Stimulated activated CD4-positive, alpha-beta T cell treated with anti-CD3 and anti-CD28 coated beads, Interleukin-4, amount 100 ng/mL, for 4 hours (primary cell): Measurements from ENCODE around the gene CTNND2.
"Not testable (repeated sequence)": the region's sequence is repeated elsewhere in the genome, so short reads cannot be mapped to it uniquely, and the experiment has no call there.

Source experiments
- DNase-seq, 2 experiments: peaks; one replicate each; pipeline ENCODE4 v3.0.0-alpha.2; 2020

Gene CTNND2

DNA sequence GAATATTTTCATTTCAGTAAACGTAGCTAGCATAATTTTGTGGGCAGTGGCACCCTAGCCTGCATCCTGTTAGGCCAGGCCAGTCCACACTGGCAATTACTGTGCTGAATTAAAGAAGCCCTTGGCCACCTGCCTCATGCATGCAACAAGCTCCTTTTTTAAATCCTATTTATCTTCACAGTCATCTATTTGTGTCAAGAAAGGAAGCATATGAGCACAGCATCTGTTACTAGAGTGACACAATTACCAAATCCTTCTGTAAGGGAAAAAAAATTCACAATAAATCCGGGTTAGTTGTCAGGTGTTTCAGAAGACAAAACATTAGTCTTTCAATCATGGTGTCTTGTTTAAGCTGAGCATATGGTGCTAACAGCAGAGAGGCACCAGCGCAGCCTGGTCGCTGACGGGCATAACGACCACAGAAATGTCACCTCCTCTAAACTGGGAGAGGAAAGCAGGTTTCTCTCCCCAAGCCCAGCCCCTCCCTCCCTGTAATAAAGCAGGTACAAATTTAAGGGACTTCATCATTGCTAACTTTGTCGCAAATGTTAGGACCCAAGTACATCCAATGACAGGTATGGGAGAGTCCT, 520.6 kb downstream of the CTNND2 start:
- DNase-seq: no peak

DNA sequence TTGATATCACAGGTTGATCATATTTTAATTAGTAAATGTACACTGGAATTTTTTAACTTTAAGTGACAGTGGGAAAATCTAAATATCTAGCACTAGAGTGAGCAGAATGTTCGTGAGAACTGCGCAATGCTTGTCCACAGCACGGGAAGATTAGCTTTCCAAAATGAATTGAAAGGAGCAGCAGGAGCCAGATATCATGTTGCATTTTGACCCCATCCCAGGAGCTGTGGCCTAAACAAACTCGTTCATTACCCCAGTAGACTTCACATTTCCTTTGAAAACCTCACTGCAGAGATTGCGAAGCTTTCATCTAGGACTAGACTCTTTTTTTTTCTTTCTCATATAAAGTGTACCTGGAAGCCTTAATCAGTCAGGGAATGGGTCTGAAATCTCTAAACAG, 525.8 kb downstream of the CTNND2 start:
- no peak for DNase-seq

DNA sequence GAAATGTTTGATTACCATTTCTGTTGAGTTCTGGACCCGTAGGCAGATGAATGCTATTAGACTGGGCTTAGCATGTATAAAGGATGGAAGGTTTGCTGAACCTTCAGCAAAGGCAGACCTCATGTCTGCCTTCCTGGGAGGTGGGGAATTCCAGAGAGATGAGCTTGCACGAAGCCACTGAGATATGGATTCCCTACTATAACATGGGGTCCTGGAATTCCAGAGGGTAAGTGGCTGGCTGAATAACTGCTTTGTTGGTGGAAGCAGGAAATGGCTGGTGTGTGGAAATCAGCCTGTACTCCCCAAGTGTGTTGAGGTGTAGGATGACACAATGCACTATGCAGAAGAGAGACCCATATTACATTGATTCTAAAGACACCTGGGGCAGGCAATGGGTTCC, 526.4 kb downstream of the CTNND2 start:
- no peak for DNase-seq

DNA sequence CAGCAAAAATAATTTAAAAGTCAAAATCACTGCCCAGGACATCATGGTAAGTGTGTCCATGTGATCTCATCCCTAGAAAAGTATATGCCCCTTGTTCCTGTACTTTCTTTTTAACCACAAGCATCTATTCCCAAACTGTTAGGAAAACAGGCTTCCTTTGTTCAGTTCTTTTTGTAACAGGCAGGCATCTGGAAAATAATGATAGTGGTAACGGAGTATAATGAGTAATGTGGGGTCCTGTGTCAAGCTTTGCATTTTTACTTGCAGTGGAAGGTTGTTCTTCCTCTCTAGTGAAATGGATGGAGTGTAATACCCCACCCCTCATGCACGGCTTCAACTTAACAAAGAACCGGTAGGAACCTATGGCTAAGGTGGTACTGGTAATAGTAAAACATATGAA, 532.1 kb downstream of the CTNND2 start:
- no peak for DNase-seq

DNA sequence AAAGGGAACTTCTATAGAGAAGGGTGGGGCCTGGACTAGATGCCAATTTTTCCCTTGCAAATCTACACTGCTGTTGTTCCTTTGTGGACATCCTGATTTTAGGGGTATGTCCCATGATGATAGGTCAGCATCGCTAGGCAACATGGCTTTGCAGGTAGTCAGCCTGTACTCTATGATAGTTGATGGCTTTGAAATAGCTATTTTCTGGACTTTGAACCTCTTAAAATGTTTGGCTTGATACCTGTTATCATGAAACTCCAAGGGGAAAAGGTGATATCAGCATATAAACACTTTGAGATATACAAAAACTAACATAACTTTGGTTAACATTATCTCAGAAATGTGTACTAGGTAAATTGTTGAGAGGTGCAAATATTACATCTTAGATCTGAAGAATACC, 533.2 kb downstream of the CTNND2 start:
- no peak for DNase-seq

DNA sequence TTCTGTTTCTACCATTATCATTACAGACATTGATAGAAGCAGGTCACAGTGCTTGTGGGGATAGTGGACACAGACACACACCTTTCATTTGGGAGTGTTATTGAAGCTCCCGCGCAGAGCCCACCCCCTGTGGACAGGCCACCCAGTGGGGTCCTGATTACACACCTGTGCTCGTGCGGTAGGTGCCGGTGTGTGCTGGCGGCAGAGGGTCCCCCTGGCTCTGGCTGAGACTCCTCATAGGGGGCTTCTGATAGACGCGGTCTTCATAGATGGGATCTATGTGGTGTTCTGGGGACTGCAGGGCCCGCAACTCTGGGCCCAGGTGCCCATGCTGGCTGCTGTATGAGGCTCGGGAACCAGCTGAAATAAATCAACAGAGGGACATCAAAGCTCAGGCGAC, 539.7 kb downstream of the CTNND2 start:
- no peak for DNase-seq

DNA sequence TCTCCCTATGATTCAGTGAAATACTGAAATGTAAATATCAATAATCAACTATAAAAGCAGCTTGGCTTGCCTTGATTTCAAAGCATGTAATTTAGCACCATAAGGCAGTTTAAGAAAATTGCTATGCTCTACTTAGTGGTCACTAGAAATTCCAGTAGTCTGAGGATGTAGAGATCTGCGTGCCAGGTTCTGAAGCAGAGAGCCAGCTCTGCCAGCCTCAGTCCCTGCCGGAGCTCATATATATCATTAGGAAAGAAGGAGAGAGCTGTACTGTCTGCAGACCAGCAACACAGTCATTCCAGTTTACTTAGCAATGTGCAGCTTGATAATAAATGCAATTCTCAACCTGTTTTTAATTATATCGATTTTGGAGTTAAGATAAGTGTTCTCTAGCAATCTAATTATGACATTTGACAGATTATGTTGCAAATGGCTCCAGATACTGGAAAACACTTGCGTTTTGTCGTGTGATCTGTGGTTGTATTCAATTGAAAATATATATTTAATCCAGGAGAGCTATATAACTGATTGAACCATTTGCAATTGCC, 540.5 kb downstream of the CTNND2 start:
- DNase-seq: no peak

DNA sequence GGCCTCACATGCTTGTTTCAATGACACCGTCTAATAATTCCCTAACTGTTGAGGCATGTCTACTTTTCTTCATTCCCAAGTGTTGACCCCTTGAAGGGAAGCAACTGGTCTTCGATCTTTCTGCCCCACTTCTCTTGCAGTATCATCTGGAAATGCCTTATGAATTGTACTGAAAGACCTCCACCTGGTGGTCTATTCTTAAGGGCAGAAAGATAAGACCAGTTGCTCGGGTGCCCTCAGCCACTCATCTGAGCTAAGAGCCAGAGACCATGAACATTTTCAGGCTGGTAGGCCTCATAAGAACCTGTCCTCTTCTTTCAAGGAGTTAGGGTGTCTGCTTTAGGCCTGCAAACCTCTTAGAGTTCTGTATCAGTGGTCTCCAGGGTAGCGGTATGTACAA, 542.5 kb downstream of the CTNND2 start:
- DNase-seq: no peak

DNA sequence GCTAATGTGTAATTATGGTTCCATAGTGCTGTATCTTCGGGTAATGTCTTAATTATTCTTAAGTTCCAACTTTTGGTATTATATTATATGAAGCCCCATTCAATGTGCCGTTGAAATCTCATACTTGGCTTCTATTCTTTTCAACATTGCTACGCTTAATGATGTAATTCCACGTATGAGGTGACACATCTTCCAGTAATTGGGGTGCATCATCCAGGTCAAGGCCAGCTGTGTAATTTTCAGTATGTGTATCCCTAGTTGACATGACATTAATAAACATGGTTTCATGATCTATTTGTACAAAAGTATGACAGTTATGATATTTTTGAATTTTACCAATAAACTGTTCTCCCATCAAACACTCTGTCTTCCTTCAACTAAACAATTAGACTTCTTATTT, 546.3 kb downstream of the CTNND2 start:
- DNase-seq: no peak

DNA sequence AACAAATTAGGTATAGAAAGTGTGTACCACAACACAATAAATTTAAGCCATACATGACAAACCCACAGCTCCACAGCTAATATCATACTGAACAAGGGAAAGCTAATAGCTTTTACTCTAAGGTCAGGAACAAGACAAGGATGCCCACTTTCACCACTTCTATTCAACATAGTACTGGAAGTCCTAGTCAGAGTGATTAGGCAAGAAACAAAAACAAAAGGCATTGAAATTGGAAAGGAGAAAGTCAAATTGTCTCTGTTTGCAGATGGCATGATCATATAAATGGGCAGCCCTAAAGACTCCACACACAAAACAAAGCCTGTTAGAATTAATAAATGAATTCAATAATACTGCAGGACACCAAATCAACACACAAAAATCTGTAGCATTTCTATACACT, 548.8 kb downstream of the CTNND2 start:
- DNase-seq: no peak

DNA sequence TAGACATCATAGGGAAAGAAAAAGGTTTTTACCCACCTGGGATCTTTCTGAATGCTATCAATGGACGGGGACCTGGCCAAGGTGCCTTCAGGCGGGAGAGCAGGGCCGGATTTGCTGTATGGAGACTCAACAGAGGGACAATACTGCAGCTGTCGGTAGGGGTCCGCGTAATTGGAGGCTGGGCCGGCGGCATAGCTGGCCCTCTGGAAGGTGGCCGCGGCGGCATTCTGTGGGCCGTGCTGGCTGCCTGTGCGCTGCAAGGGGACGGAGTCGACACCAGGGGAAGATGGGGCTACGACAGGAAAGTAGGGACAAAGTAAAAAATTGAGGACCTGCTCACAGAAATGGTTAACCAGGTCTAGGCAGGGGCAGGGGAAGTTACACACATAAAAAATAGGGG, 557.9 kb downstream of the CTNND2 start:
- no peak for DNase-seq

DNA sequence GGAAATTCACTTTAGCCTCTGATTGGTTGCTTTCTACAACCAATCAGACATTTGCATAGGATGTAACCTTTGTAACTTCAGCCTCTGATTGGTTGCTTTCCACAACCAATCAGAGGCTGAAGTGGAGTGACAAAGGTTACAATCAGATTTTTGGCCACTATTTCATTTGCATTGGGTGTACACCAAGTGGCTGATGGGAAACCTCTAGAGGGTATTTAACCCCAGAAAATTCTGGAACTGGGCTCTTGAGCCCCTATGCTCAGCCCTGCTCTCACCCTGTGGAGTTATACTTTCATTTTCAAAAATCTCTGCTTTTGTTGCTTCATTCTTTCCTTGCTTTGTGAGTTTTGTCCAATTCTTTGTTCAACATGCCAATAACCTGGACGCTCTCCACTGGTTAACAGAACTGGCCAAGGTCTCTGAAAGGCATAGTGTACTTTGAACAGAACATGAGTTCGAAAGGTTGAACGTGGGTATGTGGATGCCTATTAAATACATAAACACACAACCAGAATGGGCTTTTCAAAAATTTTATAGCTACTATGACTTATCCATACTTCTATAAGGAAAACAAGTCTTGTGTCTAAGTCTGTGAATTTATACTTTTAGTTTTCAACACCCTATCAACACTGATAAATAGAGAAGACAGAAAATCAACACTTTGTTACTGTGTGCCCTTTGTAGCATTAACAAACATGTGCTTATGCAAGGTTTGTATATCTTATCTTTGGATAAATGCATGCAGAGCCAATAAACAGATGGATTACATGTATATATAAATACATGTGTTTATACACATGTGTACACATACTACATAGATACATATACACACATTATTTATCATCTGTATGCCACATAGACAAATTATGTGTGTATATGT, 568.1 kb downstream of the CTNND2 start:
- no peak for DNase-seq

DNA sequence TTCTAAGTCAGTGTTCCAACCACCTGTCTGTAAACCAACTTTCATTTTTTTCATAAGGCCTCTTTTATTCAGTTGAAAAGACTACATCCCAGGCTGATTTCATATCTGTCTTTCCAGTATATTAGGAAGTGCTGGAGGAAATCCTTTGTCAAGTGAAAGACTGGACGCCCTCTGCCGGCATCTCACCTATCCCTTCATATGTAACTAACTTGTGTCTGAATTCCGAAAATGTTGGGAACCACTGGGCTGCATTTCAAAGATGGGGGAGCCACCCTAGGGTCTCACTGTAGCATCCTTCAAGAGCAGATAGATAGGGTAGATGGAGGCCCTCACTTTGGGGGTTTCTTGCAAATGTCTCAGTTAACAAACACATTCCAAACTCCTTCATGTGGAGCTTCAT, 569.8 kb downstream of the CTNND2 start:
- DNase-seq: no peak

DNA sequence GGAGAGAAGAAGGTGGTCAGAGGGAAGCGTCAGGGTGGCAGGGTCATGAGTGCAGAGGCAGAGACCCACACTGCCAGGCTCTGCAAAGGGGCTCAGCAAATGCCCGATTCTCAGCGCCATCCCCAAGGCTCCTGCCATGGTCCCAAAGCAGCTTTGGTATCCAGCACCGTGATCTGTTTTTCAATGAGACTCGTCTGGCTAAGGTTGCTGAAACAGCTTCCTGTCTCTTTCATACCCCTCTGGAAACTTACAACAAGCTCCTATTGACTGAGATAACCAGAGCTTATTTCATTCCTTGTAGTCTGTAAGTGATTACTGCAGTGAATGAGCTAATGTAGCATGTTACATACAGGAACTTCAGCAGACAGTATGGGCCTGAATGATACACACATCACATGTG, 574.6 kb downstream of the CTNND2 start:
- no peak for DNase-seq

DNA sequence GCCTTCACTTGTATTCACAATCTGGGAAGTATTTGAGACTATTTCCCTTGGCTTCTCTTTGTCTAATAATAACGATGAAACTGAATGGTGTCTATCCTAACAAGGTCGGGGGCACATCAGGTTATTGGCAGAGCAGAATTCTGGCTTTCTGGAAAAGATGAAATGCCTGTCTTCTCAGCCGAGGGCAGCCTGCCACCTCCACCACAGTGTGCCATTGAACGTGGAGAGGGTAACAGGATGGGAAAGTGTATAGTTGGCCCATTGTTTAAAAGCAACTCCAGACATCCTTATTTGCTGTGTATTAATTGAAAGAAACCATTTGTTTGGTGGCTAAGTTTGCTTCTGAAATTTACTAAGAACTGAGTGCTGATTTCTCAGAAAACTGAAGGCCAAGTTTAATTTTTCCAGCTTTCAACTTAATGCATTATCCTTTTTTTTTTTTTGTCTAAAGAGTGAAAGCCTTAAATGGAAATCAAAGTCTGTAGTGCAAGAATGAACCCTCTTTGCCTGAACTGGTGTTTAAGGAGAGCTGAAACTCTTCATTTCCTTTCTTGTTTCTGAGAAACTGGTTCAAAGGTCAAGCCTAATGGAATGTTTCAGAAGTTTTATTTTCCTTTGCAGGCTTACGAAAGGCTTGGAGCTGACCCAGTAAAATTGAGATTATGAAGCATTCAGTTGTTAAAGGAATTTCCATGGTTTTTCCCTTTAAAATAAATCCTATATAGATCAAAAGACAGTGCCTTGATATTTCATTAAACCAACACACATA, 579.5 kb downstream of the CTNND2 start:
- DNase-seq: no peak

DNA sequence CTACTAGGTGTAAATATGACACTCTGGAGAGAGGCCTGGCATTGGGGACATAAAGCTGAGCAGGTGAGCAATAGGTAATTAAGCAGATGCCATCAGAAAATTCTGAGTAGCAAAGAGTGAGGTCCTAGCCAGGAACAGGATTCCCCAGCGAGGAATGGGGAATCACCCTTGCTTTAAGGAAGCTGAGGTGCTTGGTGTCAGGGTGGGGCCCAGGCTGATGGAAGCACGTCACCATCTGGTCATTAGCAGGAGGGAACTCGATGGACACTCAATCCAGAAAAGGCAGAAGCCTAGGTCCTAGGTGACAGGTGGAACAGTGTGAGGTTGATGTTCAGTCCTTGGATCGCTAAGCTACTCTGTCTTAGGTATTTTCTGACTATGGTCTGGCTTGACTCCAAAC, 580.5 kb downstream of the CTNND2 start:
- no peak for DNase-seq

DNA sequence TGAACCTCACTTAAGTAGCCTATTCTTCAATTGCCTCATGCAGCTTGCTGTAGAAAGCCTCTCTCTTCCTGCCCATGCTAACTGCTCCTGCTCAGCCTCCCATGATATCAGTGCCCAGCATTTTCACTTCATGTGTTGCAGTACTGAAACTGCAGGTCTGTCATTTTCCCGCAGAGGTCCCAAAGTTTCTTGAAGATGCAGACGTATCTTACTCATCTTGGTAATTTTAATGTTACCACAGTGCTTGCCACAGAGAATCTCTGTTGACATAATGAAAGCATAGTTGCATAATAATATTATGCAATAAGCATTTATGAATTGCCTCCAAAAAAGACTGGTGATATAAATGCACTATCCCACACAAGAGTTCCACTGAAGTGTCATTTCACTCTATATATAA, 582.1 kb downstream of the CTNND2 start:
- DNase-seq: no peak

DNA sequence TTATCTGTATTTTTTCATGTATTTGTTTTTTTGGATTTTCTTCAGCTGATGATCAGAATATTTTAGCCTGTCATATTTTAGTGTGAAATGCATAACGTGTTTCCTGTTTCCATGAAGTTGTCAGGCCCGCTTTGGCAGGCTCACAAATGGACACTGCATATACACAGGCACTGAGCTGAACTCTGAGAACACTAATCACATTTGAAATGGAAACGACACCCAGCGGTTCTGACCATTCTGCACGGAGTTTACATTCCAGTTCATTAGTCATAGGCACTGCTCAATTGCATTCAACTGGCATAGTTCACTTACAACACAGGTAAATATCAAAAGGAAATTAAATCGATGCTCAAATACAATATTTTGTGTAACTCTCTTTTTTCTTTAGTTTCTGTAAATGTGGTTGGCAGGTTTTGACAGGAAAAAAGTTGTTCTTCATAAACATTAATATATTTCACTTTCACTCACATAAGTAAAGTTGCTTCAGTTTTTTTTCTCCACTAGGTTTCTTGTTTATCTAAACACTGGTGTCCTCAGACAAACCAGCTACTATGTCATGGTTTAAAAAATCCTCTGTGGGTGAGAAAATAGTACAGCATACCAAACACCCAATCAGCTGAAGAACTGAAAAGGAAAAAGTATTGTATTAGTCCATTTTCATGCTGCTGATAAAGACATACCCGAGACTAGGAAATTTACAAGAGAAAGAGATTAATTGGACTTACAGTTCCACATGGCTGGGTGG, 584.2 kb downstream of the CTNND2 start:
- DNase-seq: no peak

DNA sequence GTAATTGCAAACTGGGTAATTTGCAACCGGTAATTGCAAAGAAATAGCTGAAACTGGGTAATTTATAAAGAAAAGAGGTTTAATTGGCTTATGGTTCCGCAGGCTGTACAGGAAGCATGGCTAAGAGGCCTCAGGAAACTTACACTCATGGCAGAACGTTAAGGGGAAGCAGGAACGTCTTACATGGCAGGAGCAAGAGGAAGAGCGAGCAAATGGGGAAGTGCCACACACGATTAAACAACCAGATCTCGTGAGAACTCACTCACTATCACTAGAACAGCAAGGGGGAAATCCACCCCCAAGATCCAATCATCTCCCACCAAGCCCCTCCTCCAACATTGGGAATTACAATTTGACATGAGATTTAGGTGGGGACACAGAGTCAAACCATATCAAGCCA, 590.6 kb downstream of the CTNND2 start:
- not testable (repeated sequence) for DNase-seq

DNA sequence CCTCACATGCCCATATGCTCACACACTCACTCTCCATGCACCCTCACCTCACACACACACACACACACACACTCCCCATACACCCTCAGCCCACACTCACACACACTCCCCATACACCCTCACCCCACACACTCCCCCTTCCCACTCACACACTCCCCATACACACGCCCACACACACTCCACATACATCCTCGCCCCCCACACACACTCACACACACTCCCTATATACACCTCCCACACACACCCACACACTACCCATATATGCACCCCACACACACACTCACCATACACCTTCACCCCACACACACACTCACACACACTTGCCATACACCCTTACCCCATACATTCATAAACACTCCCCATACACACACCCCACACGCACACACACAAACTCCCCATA, 592.5 kb downstream of the CTNND2 start:
- no peak for DNase-seq

DNA sequence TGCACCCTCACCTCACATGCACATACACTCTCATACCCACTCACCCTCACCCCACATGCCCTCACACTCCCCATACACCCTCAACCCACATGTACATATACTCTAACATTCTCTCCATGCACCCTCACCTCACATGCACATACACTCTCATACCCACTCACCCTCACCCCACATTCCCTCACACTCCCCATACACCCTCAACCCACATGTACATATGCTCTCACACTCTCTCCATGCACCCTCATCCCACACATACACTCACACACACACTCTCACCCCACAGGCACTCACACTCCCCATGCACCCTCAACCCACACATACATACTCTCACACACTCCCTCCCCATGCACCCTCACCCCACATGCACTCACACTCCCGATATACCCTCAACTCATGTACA, 593.0 kb downstream of the CTNND2 start:
- no peak for DNase-seq

DNA sequence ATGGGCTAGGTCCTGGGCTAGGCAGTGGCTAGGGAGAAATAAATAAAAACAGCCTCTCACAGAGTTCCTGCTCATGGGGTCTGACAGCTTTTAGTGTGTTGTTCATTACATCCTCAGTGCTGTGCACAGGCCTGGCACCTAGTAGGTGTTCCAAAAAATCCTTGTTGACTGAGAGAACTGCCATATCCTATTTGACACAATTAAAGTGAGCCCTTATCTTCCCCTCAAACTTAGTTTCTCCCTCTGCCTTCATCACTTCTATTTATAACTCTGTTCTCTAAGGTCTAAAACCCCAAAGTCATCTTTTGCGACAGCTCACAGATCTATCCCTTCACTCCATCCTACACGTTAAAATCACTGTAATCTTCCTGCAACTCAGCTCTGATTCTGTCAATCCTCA, 594.1 kb downstream of the CTNND2 start:
- DNase-seq: no peak

DNA sequence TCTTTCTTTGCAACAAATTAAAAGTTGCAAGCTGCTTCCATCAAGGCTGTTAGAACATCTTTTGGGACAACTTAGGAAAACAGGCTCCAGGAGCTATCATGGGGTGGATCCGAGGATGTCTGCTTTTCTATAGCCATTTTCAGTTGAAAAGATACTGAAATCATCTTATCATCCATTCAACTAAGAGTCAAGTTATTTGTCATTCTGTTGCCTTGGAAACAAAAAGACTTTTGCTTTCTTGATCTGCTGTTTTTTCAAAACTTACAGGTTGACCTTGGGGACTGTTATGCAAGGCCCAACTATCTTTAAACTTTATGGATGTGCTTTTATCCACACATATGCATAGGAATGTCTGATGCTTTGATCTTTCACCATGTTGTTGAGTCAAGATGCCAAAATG, 597.9 kb downstream of the CTNND2 start:
- DNase-seq: no peak
